Sigmoid colon (tissue), 7 donors: Measurements from ENCODE around the gene TUBB. TPM values are rescaled to one million over a fixed set of nuclear protein-coding genes. Genes with fewer than 3 reads are reported as not detected.

Experiments
- DNase-seq: peaks from one replicate; pipeline ENCODE4 v3.0.0-alpha.2; 2019
- H3K27ac ChIP-seq, 4 donors: fragments of 200-600 bp; sonication (generic); one replicate each; pipeline ENCODE4 v1.5.1; 2016 to 2019; ENCODE audit warnings: mild to moderate bottlenecking in 1 of 4
- H3K27me3 ChIP-seq, 3 donors: fragments of 200-600 bp; sonication (generic); one replicate each; pipeline ENCODE4 v1.5.1; 2019; ENCODE audit warnings: mild to moderate bottlenecking in 1 of 3
- H3K36me3 ChIP-seq, 4 donors: fragments of 200-600 bp; sonication (generic); one replicate each; pipeline ENCODE4 v1.5.1; 2016 to 2019
- H3K4me1 ChIP-seq, 4 donors: fragments of 200-600 bp; sonication (generic); one replicate each; pipeline ENCODE4 v1.5.1; 2017 to 2019
- H3K4me3 ChIP-seq, 4 donors: fragments of 200-600 bp; sonication (generic); one replicate each; pipeline ENCODE4 v1.5.1; 2017 to 2019; ENCODE audit warnings: mild to moderate bottlenecking in 2 of 4, moderate library complexity in 1 of 4
- H3K9me3 ChIP-seq, 4 donors: fragments of 200-600 bp in 3 of 4; sonication (generic) in 3 of 4; one replicate each; pipeline versions ENCODE4 v1.5.1 to v1.6.1; 2013 to 2019
- EP300 ChIP-seq, 4 donors: sonication (generic); formaldehyde crosslinking; IDR thresholded peaks; one replicate each; pipeline ENCODE4 v1.6.1; 2017; ENCODE audit warnings: antibody characterized with exemption in 4 of 4
- POLR2A ChIP-seq, 2 donors: fragments of 450-650 bp; IDR thresholded peaks; one replicate each; pipeline ENCODE4 v1.6.1; 2016; ENCODE audit warnings: antibody characterized with exemption in 2 of 2, mild to moderate bottlenecking in 2 of 2, moderate library complexity in 2 of 2
- POLR2AphosphoS5 ChIP-seq, 4 donors: sonication (generic); formaldehyde crosslinking; IDR thresholded peaks; one replicate each; pipeline ENCODE4 v1.6.1; 2017; ENCODE audit warnings: antibody characterized with exemption in 4 of 4
- WGBS, 2 donors: extraction: QIAGEN DNeasy Blood & Tissue Kit; methylation state at CpG; one replicate each; pipeline ENCODE4 v1.1.7; 2013; 5-methylcytosine and 5-hydroxymethylcytosine counted together
- intact Hi-C: fragments of 100-400 bp; cut with DNase I; formaldehyde crosslinking; loops from one replicate; pipeline ENCODE4 v1.15.1; 2023
- polyA plus RNA-seq, 3 donors: library from polyadenylated mRNA; stranded (reverse); fragments of 200-250 nt; gene quantifications; one replicate each; pipeline ENCODE4 v1.2.3, GENCODE V29; 2013
- total RNA-seq, 4 donors: library from RNA; depleted of rRNA; stranded (reverse); fragments of >200 nt; gene quantifications; one replicate each; pipeline ENCODE4 v1.1.0, GENCODE V29; 2016
- TF ChIP-seq, protein P1 (sequence below), 4 experiments: fragments of 450-650 bp in 3 of 4; fragments of 200-600 bp in 1 of 4; IDR thresholded peaks; one replicate each; pipeline ENCODE4 v1.5.1; 2016 to 2019; ENCODE audit warnings: antibody characterized with exemption in 4 of 4, mild to moderate bottlenecking in 3 of 4, moderate library complexity in 2 of 4
- donor health status: healthy with polysubstance abuse.
- donor health status: Bipolar disorder and iron deficiency.
- donor health status: healthy.

TUBB gene
- total and polyA plus RNA-seq, 7 donors = 96.1 to 306 (median 267) TPM

DNA sequence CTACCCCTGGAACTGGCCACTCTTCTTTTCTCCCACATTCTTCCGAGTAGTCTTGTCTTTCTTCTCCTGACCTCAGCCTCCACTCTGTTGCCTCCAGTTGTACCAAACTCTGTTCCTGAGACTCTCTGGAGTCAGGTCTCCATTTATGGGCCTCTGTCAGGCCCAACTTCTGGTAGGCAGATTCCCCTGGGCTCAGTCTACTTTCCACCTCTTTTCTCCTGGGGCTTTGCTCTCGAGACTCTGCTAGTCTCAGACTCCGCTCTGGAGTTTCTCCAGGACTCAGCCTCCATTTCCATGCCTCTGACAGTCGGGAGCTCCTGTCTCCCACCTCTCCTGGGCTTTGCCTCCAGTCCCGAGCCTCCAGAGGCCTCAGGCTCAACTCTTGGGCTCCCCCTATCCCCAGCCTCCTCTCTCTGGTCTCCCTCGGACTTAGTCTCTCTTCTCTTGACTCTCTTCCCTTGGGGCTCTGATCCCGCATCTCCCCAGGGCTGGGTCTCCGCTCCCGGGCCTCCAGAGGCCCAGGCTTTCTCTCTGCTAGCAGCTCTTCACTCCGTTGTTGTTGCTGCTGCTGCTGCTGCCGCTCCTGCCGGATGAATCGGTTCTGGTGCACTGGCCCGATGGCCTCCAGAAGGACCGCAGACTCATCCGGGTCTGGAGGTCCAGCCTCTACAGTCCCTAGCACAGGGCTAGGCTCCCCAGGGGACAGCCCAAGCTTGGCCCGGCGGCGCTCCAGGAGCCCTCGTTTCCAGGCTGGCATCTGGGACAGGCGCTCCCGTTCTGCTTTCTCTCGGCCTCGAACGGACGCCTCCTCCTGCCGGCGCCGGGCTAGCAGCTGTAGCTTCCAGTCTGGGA is 34.8 kb upstream of the TUBB start:
- Histone ChIP-seq H3K27ac (peak overlapping the region; percentile 94 to 99 (median 98)), H3K36me3 (peaks cover 0 to 3% (median 0%) of the 10 kb centered on the region in 4 donors), H3K27me3 (no peaks in the 10 kb centered on the region), H3K4me3 (peak overlapping the region; percentile 63 to 87 (median 72)), H3K4me1 (peaks cover 0 to 87% (median 84%) of the 10 kb centered on the region in 4 donors), H3K9me3 (no peaks in the 10 kb centered on the region)
- 34 to 69% methylated on average over 29 of the region's 29 CpGs for WGBS, 2 donors
- DNase-seq = peak; percentile 73
- intact Hi-C loops = loop anchor here (1.0 to 2.0 kb wide), 2 partner anchors 35 to 69 kb away; partner anchors contain the start of genes MRPS18B, PPP1R10 and TUBB
- TF ChIP-seq, protein P1, sequence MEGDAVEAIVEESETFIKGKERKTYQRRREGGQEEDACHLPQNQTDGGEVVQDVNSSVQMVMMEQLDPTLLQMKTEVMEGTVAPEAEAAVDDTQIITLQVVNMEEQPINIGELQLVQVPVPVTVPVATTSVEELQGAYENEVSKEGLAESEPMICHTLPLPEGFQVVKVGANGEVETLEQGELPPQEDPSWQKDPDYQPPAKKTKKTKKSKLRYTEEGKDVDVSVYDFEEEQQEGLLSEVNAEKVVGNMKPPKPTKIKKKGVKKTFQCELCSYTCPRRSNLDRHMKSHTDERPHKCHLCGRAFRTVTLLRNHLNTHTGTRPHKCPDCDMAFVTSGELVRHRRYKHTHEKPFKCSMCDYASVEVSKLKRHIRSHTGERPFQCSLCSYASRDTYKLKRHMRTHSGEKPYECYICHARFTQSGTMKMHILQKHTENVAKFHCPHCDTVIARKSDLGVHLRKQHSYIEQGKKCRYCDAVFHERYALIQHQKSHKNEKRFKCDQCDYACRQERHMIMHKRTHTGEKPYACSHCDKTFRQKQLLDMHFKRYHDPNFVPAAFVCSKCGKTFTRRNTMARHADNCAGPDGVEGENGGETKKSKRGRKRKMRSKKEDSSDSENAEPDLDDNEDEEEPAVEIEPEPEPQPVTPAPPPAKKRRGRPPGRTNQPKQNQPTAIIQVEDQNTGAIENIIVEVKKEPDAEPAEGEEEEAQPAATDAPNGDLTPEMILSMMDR (IDR thresholded peaks at IDR 0.05) = no peak
- TF ChIP-seq POLR2AphosphoS5 (IDR thresholded peaks at IDR 0.05) = no peak
- no peak for TF ChIP-seq POLR2A (IDR thresholded peaks at IDR 0.05)
- TF ChIP-seq EP300 (IDR thresholded peaks at IDR 0.05) = no peak

DNA sequence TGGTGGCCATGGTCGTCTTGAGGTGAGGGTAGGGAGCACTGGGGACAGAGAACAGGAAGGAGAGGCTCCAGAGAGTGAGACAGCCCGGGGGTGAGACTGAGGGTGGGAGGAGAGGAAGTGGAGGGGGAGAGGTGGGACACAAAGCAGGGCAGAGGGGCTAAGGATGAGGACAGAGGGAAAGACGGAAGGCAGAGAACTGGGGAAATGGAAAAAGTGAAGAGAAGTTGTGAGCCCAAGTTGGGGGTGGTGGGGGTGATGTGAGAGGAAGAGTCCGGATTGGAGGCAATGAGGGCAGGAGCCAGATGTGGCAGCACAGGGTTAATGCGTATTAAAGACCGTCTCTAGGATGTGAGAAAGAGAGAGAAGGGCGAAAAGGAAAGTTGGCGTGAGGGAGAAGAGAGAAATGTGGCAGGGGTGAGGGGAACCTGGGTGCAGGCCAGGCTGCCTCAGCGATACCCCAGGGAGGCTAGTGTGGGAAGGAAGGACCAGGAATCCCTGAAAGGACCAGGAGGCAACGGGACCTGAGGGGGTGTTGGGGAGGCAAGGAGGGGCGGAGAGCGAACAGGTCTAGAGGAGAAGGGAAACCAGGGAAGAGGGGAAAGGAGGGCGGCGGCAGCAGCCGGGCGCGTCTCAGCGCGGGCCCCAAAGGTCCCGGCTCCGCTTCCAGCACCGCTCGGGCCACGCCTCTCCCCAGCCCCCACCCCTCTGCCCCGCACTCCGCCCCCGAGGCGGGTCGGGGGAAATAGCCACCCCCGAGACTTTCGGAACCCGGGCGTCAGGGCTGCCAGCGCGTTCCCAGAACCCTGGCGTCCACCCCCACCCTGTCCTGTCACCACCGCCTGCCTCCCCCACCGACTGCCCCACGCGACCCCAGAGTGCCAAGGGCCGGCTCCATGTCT is 33.9 kb upstream of the TUBB start, which contains the start of gene PPP1R18:
PPP1R18 (minus strand) TSS at position 637 of the 899 bp plus-strand sequence; CDS start at position 10, 627 bp downstream.
- intact Hi-C loops = loop anchor here (1.0 to 2.0 kb wide), 2 partner anchors 34 to 69 kb away; partner anchors contain the start of genes MRPS18B, PPP1R10 and TUBB
- Histone ChIP-seq H3K9me3 (no peaks in the 10 kb centered on the region), H3K27ac (peak within 1 kb of the TSS; percentile 94 to 99 (median 98)), H3K36me3 (no peaks in the 10 kb centered on the region), H3K27me3 (no peaks in the 10 kb centered on the region), H3K4me3 (peak within 1 kb of the TSS; percentile 63 to 87 (median 72)), H3K4me1 (peaks cover 0 to 82% (median 78%) of the 10 kb centered on the region in 4 donors)
- TF ChIP-seq POLR2A (IDR thresholded peaks at IDR 0.05) = peak; percentile 67 to 79
- TF ChIP-seq POLR2AphosphoS5 (IDR thresholded peaks at IDR 0.05) = peak; percentile 81 to 93 (median 92)
- TF ChIP-seq, protein P1 (IDR thresholded peaks at IDR 0.05) = no peak
- TF ChIP-seq EP300 (IDR thresholded peaks at IDR 0.05) = no peak
- DNase-seq = peak; percentile 94
- WGBS, 2 donors = 2 to 5% methylated on average over 41 of the region's 41 CpGs

DNA sequence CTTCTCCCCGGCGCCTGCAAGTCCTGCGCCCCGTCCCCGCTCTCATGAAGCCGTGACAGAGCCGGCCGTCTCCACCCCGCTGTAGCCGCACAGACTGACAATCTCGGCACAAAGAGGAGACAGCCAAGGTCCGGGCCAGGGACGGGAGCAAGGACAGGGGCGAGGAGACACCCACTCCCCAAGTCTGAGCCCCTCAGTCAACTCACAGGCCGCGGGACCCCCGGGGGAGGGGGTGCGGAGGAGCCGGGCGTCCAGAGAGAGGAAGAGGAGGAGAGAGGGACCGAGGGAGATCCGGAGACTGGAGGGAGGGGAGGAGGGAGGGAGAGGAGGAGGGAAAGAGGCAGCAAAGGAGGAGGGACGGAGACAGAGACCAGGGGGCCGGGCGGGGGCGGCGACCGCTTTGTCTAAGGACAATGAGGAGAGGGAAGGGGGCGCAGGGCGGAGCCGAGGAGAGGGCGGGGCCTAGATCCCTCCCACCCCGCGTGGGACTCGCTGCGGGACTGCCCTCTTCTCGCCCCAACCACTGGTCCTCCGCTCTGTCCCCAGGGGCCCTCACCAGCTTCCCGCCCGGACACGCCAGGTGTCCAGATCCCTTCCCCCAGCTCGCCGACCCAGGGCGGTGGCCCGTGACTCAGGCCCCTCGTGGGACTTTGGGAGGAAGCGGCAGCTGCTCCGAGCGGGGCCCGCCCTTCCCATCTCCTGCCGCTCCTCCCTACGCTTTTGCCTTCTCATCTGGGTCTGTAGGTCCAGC is 33.1 kb upstream of the TUBB start:
- H3K27ac ChIP-seq = peak overlapping the region; percentile 94 to 99 (median 98)
- WGBS, 2 donors = 1% methylated on average over 52 of the region's 52 CpGs
- no peaks in the 10 kb centered on the region for H3K9me3 ChIP-seq
- peak; percentile 98 for DNase-seq
- H3K36me3 ChIP-seq = no peaks in the 10 kb centered on the region
- no peaks in the 10 kb centered on the region for H3K27me3 ChIP-seq
- peak overlapping the region; percentile 63 to 87 (median 72) for H3K4me3 ChIP-seq
- intact Hi-C loops = loop anchor here (1.0 to 2.0 kb wide), 3 partner anchors 29 to 70 kb away; partner anchors contain the start of genes MRPS18B, PPP1R10 and TUBB
- peaks cover 0 to 80% (median 73%) of the 10 kb centered on the region in 4 donors for H3K4me1 ChIP-seq
- TF ChIP-seq POLR2A (IDR thresholded peaks at IDR 0.05) (peak; percentile 26 to 47), EP300 (IDR thresholded peaks at IDR 0.05) (peak in 2 of 4 donors; percentile 68 to 72), POLR2AphosphoS5 (IDR thresholded peaks at IDR 0.05) (peak; percentile 82 to 97 (median 87))
- TF ChIP-seq, protein P1 (IDR thresholded peaks at IDR 0.05) = no peak
